HG02870 (cell line): ENCODE results near the gene TRPM2.
"Not testable (repeated sequence)": the region's sequence is repeated elsewhere in the genome, so short reads cannot be mapped to it uniquely, and the experiment has no call there.

Experiments
- ATAC-seq: cut with Tn5 transposase; IDR thresholded peaks from one replicate; pipeline ENCODE4 v1.9.1; 2021; ENCODE audit warnings: mild to moderate bottlenecking, moderate library complexity; ENCODE audit not compliant: unreplicated experiment

TRPM2 gene

DNA sequence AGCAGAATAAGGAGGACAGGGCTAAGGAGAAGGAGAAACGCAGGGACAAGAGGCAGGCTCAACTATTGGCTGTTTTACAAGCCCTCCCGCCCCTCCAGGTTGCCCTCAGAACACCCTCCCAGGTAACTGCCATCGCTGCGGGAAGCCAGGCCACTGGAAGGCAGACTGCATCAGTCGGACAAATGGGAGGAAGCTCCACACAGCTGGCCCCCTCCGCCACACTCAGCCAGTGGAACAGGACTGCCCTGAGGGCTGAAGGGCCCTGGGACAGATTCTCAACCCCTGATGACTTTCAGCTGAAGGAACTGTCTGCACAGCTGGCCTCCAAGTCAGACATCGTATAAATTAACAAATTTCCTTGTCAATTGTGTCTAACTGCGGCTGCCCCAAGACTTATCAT, 123.7 kb downstream of the TRPM2 start:
- ATAC-seq = no peak

DNA sequence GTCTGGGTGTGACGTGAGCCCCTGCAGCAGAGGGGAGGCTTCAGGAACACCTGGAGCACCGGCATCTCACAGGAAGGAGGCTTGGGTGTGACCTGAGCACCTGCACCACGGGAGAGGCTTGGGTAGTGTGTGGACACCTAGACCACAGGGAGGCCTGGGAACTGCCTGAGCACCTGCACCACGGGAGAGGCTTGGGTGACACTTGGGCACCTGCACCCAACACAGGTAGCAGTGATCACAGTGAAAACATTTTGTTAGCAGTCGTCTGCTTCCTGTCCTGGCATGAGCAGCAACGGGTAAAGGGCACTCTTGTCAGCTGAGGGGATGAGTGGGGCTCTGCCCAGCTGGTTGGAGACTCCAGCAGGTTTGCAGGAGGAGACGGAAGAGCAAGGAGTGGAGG, 124.3 kb downstream of the TRPM2 start:
- ATAC-seq = no peak

DNA sequence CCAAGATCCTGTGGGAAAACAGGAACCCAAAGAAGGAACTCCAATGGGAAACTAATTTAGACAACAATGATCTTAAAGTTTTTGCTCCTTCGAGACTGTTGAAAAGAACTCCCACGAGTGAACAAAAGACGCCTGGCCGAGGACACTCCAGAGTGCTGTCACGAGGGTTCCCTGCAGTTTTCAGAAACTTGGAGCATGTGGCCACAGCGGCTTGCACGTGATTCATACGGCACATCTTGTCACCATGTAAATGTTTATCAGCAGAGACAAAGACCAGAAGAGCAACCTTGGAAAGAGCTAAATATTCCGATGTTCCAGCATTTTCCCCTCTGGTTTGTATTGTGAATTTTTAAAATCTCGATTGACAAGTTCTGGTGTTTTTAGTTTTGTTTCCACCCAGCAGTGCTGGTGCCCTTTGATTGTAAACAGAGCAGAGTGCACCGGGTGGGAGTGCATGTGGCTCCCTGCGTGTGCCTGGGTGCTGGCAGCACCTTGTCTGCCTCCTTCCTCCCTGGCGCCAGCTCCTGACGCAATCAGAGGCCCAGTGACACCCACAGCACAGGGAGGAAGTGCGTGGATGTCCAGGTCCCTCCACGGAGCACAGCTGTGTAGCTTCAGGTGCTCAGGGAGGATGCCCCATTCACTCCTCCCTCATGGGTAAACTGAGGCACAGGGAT, 124.8 kb downstream of the TRPM2 start:
- no peak for ATAC-seq

DNA sequence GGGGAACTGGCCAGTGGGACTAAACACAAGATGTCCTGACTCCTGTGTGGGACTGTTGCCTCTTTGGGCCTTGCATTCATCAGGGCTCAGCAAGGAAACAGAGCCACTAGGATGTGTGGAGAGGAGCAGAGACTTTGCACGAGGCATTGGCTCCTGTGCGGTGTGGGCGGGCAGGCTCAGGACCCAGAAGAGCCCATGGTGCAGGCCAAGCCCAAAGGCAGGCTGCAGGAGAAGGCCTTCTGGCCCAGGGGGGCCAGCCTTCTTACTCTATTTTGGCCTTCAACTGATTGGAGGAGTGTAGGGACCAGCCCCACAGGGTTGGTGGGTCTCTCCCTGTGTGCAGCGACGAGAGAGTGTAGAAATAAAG, 125.4 kb downstream of the TRPM2 start:
- no peak for ATAC-seq

DNA sequence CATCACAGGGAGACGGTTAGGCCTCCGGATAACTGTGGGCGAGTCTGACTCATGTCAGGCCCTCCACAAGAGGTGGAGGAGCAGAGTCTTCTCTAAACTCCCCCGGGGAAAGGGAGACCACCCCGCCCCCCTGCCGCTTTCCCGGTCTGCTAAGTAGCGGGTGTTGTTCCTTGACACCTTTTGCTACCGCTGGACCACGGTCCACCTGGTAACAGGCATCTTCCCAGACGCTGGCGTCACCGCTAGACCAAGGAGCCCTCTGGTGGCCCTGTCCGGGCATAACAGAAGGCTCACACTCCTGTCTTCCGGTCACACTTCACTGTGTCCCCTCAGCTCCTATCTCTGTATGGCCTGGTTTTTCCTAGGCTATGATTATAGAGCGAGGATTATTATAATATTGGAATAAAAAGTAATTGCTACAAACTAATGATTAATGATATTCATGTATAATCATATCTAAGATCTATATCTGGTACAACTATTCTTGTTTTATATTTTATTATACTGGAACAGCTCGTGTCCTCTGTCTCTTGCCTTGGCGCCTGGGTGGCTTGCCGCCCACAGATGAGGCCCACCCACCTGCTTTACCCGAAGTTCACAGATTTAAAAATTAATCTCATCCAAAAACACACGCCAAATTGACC, 126.3 kb downstream of the TRPM2 start:
- ATAC-seq = not testable (repeated sequence)

DNA sequence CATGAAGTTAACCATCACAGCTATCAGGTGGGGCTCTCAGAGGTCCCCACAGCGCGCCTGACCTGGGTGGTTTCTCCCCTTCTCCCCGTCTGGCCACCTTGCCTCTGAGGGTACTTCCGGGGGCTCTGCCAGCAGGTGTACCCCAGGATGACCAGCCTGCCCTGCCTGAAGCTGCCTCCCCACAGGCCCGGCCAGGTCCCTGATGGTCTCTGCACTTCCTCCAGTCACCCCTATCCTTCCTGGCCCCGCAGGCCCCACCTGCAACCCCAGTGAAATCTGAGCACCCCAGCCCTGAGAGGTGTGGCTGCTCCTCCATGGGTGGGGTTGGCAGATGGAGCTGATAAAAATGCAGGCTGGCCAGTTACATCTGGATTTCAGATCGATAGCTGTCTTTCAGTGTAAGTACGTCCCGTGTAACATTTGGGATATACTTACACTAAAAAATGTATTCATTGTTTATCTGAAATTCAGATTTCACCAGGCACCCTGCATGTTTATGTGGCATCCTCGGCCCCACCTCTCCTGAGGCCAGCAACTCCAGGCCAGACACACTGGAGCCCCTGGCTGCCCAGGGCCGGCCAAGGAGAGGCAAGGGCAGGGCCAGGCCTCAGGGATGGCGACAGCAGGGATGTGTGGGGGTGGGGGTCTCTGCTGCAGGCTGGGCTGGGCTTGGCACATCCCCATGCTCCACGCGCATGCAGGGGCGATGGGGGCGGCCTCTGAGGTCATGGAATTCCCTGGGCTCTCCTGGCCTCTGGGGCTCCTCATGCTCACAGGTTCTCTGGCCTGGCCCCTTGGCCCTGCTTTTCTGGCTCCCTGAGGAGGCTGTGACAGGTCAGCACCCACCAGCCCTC, 127.0 kb downstream of the TRPM2 start:
- ATAC-seq = no peak

DNA sequence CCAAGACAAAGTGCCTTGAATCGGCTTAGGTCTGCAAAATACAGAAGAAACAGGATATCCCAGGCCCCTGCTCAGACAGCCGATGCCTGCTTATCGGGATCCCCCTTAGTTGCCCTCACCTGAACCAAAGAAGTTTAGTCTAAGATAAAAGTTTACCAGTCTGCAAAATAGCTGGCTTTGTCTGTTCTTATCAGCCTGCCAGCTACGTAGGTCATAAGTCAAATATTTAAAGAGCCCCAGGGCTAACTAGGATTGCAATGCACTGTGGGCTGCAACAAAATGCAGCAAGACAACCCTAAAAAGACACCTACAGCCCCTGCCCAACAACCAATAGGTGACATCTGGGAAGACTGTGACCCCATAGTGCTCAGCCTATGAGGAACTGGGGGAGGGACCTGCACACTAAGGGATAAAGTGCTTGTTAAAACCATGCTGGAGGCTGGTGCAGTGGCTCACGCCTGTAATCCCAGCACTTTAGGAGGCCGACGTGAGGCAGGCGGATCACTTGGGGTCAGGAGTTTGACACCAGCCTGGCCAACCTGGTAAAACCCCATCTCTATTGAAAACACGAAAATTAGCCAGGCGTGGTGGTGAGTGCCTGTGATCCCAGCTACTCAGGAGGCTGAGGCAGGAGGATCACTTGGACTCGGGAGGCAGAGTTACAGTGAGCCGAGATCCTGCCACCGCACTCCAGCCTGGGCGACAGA, 129.3 kb downstream of the TRPM2 start:
- no peak for ATAC-seq

DNA sequence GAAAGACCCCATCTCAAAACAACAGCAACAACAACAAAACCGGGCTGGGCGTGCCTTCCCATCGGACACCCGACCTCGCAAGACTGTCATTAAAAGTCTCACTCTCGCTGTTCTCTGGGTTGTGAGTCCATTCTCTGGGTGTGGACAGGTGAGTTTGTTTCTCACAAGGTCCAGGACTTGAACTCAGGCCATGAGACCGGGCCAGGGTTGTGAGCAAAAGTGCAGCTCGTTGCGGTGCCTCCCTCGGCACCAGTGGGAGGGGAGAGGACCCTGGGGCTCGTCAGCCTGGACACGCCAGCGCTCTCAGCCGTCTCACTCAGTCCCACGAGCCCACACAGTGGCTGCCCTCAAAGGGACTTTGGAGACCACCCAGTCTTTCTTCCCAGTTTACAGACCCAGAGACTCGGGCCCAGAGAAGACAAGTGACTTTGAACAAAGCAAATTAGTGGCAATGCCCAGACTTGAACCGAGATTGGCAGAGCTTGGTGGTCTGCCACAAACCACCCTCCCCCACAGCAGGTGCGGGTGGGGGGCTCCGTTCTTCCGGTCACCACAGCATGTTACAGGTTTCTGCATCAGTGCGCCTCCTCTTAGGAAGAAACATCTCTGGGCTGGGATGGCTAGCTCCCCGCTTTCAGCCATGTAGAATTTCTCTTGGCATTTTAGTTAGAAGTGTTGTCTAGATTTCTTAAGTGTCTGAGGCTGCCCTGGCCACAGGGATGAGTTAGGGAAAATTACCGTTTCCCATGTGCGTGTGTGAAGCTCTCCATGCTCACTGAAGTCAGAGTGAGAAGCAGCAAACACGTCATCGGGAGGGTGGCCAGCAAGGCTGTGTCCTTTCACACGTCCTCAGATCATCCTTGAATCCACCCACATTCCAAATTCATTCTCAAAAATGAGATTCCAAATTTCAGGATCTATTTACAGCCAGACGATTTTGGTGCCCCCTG, 130.1 kb downstream of the TRPM2 start:
- no peak for ATAC-seq

DNA sequence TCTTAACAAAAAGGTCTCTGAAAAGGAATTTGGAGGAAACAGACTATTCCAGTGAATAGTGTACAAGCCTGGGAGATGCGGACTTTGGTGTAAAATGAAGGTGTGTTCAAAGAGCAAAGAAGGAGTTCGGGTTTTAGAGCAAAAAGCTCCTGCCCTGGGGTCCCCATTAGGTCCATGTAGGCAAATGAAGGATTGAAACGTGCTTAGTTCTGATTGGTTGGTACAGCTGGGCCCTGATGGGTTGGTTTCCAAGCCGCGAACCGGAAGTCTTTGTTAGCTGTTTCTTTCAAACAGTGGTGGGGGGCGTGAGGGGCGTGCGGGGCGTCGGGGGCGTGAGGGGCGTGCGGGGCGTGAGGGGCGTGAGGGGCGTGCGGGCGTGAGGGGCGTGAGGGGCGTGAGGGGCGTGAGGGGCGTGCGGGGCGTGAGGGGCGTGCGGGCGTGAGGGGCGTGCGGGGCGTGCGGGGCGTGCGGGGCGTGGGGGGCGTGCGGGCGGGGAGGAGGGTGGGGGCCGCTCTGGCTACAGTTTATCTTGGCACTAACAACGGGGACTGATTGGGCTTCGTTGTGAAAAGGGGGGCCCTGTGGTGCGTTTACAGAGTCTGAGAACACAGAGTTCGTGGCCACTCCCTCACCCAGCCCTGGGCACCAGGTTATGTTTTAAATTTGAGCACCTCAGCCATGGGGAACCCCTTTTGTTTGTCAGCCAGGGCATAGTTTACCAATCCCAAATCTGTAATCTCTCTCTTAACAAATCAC, 131.3 kb downstream of the TRPM2 start:
- ATAC-seq = no peak

DNA sequence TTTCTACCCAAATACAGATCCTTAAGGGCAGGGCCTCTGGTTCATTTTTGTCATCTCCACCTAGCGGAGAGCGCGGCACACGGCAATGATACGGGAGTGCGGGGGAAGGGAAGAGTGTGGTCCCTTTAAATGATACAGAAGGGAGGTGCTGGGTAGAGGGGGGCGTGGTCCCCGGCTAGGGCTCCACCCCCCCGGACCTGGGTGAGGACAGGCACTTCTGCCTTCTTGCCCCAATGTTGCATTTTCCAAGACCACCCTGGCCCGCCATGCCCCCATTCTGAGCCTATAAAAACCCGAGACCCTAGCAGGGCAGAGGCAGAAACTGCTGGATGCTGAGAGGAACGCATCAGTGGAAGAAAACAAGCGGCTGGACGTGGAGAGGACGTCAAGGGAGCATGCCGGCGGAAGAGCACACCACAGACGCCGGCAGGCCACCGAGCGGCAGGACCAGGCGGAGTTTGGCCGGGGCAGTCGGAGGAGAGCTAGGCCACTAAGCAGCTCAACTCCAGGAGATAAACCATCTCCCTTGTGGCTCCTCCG, 131.9 kb downstream of the TRPM2 start:
- ATAC-seq = no peak

DNA sequence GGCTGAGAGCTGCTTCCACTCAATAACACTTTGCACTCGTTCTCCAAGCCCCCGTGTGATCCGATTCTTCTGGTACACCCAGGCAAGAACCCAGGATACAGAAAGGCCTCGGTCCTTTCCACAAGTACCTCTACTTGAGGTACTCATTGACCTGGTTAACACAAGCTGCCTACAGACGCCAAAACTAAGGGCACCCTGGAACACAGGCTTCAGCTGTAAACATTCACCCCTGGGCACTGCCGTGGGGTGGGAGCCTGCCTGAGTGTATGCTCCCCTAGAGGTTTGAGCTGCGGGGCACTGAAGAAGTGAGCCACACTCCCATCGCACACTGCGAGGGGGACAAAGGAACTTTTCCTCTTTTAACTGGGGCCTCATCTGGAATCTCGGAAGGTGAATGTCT, 132.4 kb downstream of the TRPM2 start:
- ATAC-seq = no peak

DNA sequence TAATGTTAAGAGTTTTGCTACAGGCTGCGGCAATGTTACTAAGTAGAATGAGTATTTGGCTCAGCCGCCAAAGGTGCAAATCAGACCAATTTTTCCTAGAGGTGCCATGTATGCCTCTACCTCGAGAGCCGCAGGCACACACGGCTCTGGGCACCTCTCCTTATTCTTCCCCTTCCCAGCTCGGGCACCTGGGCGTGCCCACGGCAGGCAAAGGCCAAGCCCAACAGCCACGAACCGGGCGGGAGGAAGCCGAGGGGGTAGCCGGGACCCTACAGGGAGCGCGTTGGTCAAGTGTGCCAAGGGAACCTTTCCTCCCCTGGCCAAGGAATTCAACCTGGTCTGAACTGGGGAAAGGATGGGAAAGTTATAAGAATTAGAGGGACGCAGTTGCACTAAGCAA, 132.9 kb downstream of the TRPM2 start:
- ATAC-seq = no peak

DNA sequence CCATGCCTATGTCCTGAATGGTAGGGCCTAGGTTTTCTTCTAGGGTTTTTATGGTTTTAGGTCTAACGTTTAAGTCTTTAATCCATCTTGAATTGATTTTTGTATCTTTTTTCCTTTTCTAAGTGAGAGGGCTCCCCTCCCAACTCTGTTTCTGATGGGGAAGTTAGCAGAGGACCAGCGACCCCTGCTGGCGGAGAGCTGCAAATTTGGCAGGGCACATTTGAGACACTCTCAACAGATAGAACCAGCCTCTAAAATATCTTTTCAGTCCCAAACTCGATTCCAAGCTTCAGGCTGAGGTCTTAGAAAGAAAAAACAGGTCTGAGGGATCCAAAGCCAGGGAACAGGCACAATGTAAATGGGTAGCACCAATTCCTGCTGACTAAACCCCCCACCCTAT, 134.4 kb downstream of the TRPM2 start:
- no peak for ATAC-seq

DNA sequence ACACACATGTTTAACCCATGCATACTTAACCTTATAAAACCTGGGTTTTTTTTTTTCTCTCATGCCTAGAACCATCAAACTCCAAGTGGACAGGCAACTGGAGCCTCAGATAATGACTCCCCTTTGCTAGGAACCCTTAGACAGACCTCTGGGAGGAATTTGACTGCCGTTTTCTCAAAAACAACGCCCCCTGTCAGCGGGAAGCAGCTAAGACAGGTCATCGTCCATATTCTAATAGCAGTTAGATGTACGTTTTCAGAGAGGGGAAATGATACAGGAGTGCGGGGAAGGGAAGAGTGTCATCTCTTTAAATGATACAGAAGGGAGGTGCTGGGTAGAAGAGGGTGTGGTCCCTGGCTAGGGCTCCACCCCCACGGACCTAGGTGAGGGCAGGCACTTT, 136.5 kb downstream of the TRPM2 start:
- no peak for ATAC-seq

DNA sequence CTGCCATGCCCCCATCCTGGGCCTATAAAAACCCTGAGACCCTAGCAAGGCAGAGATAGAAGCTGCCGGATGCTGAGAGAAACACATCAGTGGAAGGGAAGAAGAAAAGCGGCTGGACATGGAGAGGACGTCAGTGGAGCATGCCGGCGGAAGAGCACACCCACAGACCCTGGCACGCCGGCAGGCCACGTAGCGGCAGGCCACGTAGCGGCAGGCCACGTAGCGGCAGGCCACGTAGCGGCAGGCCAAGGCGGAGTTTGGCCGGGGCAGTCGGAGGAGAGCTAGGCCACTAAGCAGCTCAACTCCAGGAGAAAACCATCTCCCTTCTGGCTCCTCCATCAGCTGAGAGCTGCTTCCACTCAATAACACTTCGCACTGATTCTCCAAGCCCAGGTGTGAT, 137.0 kb downstream of the TRPM2 start:
- no peak for ATAC-seq

DNA sequence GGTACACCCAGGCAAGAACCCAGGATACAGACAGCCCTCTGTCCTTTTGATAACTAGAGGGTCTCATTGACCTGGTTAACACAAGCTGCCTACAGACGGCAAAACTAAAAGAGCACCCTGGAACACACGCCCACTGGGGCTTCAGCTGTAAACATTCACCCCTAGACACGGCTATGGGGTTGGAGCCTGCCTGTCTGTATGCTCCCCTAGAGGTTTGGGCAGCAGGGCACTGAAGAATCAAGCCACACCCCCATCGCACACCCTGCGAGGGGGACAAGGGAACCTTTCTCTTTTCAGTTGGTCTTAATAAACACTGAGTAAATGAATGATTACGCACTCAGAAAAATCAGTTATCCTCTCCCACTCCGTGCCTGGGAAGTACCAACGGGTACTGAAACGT, 137.4 kb downstream of the TRPM2 start:
- ATAC-seq = no peak
